Measurements from ENCODE around the gene IZUMO1.
"Not testable (repeated sequence)": the region's sequence is repeated elsewhere in the genome, so short reads cannot be mapped to it uniquely, and the experiment has no call there.

GRCh38 chr19:48765816-48766215 is 19.1 kb upstream of the IZUMO1 start:
- not testable (repeated sequence) for TF ChIP-seq CTCF, POLR2A (IDR thresholded peaks at IDR 0.05)

All from testis (tissue), 2 donors.